HEK293 (cell line): ENCODE measurements around the gene BMP6.

Source experiments
- CTCF ChIA-PET: fragments of 350-600 bp; formaldehyde crosslinking; extraction: SDS; loops from one replicate; lab custom pipeline; 2021; ENCODE audit warnings: antibody characterized with exemption; lab: Yijun Ruan, JAX
- POLR2A ChIA-PET: fragments of 300-600 bp; formaldehyde crosslinking; extraction: SDS; loops from one replicate; lab custom pipeline; 2020; ENCODE audit warnings: antibody characterized with exemption, inconsistent platforms; lab: Yijun Ruan, JAX
- H3K27ac ChIP-seq: fragments of 200-500 bp; sonication (Bioruptor generic); 2 replicates; pipeline ENCODE4 v1.5.1; 2014; ENCODE audit warnings: low read depth, low read length, control low read depth, inconsistent platforms; ENCODE audit errors: extremely low read depth
- H3K36me3 ChIP-seq, 2 experiments: fragments of 200-500 bp in 1 of 2; sonication (Bioruptor generic) in 1 of 2; 1 replicate in 1 of 2; 2 replicates in 1 of 2; pipeline ENCODE4 v1.5.1; 2014 to 2017; ENCODE audit warnings: inconsistent platforms in 2 of 2, low read length in 2 of 2; ENCODE audit not compliant: control insufficient read depth in 2 of 2, insufficient read depth in 1 of 2
- H3K4me1 ChIP-seq: fragments of 200-500 bp; sonication (Bioruptor generic); 2 replicates; pipeline ENCODE4 v1.5.1; 2014; ENCODE audit warnings: mild to moderate bottlenecking, low read length, inconsistent platforms; ENCODE audit not compliant: control insufficient read depth, insufficient read depth
- H3K4me3 ChIP-seq: 2 replicates; pipeline ENCODE4 v1.5.1; 2011; ENCODE audit warnings: low read depth, mild to moderate bottlenecking, control low read depth, low read length, moderate library complexity
- H3K9me3 ChIP-seq: fragments of 200-500 bp; sonication (Bioruptor generic); 2 replicates; pipeline ENCODE4 v1.5.1; 2014; ENCODE audit warnings: low read depth, low read length, inconsistent platforms; ENCODE audit not compliant: control insufficient read depth, insufficient read depth
- EGR2 ChIP-seq: fragments of 450-650 bp; formaldehyde crosslinking; IDR thresholded peaks from 2 replicates; pipeline ENCODE4 v1.5.1; 2016; ENCODE audit warnings: low read depth, missing biosample characterization, missing genetic modification characterization
- GLIS1 ChIP-seq: fragments of 450-650 bp; formaldehyde crosslinking; IDR thresholded peaks from 2 replicates; pipeline ENCODE4 v1.5.1; 2016; ENCODE audit warnings: missing biosample characterization, missing genetic modification characterization
- KLF17 ChIP-seq: fragments of 450-650 bp; formaldehyde crosslinking; IDR thresholded peaks from 2 replicates; pipeline ENCODE4 v1.5.1; 2016; ENCODE audit warnings: missing biosample characterization, missing genetic modification characterization
- KLF7 ChIP-seq: fragments of 450-650 bp; formaldehyde crosslinking; IDR thresholded peaks from 2 replicates; pipeline ENCODE4 v1.5.1; 2016; ENCODE audit warnings: missing biosample characterization, missing genetic modification characterization, borderline replicate concordance
- KLF9 ChIP-seq: fragments of 450-650 bp; formaldehyde crosslinking; IDR thresholded peaks from 2 replicates; pipeline ENCODE4 v1.5.1; 2016; ENCODE audit warnings: missing biosample characterization, missing genetic modification characterization, low read depth
- OSR2 ChIP-seq: fragments of 450-650 bp; formaldehyde crosslinking; IDR thresholded peaks from 2 replicates; pipeline ENCODE4 v1.5.1; 2016; ENCODE audit warnings: missing biosample characterization, missing genetic modification characterization
- ZBTB1 ChIP-seq: fragments of 450-650 bp; formaldehyde crosslinking; IDR thresholded peaks from 2 replicates; pipeline ENCODE4 v1.5.1; 2016; ENCODE audit warnings: missing biosample characterization, missing genetic modification characterization
- ZFP3 ChIP-seq: fragments of 450-650 bp; formaldehyde crosslinking; IDR thresholded peaks from 2 replicates; pipeline ENCODE4 v1.5.1; 2016; ENCODE audit warnings: low read depth, missing biosample characterization, missing genetic modification characterization
- ZNF132 ChIP-seq: fragments of 450-650 bp; formaldehyde crosslinking; IDR thresholded peaks from 2 replicates; pipeline ENCODE4 v1.5.1; 2017; ENCODE audit warnings: missing biosample characterization, missing genetic modification characterization, borderline replicate concordance
- ZNF155 ChIP-seq: fragments of 450-650 bp; formaldehyde crosslinking; IDR thresholded peaks from 2 replicates; pipeline ENCODE4 v1.5.1; 2016; ENCODE audit warnings: missing biosample characterization, missing genetic modification characterization
- ZNF175 ChIP-seq: fragments of 450-650 bp; formaldehyde crosslinking; IDR thresholded peaks from 2 replicates; pipeline ENCODE4 v1.5.1; 2016; ENCODE audit warnings: missing biosample characterization, missing genetic modification characterization
- ZNF274 ChIP-seq, 2 experiments: fragments of 200-500 bp in 1 of 2; fragments of 450-650 bp in 1 of 2; sonication (Bioruptor generic) in 1 of 2; formaldehyde crosslinking in 1 of 2; IDR thresholded peaks; 2 replicates each; pipeline versions ENCODE4 v1.5.1 to v1.6.1; 2014 to 2016; ENCODE audit warnings: borderline replicate concordance in 1 of 2, inconsistent platforms in 1 of 2, low read length in 1 of 2, missing biosample characterization in 1 of 2, missing genetic modification characterization in 1 of 2
- ZNF510 ChIP-seq: fragments of 450-650 bp; formaldehyde crosslinking; IDR thresholded peaks from 2 replicates; pipeline ENCODE4 v1.5.1; 2018; ENCODE audit warnings: mild to moderate bottlenecking, missing genetic modification characterization, missing biosample characterization; ENCODE audit not compliant: insufficient replicate concordance
- ZNF513 ChIP-seq: fragments of 450-650 bp; IDR thresholded peaks from 2 replicates; pipeline ENCODE4 v1.5.1; 2018; ENCODE audit warnings: missing biosample characterization, missing genetic modification characterization
- ZNF658 ChIP-seq: fragments of 450-650 bp; formaldehyde crosslinking; IDR thresholded peaks from 2 replicates; pipeline ENCODE4; 2016; ENCODE audit warnings: missing biosample characterization, missing genetic modification characterization
- ZNF768 ChIP-seq: fragments of 450-650 bp; formaldehyde crosslinking; IDR thresholded peaks from 2 replicates; pipeline ENCODE4 v1.5.1; 2018; ENCODE audit warnings: missing biosample characterization, mild to moderate bottlenecking, missing genetic modification characterization
- TF ChIP-seq, protein P1 (sequence below): fragments of 450-650 bp; formaldehyde crosslinking; conservative IDR thresholded peaks from 2 replicates; pipeline ENCODE4 v1.5.1; 2016; ENCODE audit warnings: low read depth, missing biosample characterization, missing genetic modification characterization
- TF ChIP-seq, protein P2 (sequence below): fragments of 450-650 bp; formaldehyde crosslinking; IDR thresholded peaks from 2 replicates; pipeline ENCODE4 v1.5.1; 2016; ENCODE audit warnings: missing biosample characterization, missing genetic modification characterization, borderline replicate concordance
- TF ChIP-seq, protein P3 (sequence below): fragments of 450-650 bp; formaldehyde crosslinking; IDR thresholded peaks from 2 replicates; pipeline ENCODE4 v1.5.1; 2016; ENCODE audit warnings: missing biosample characterization, missing genetic modification characterization

Gene BMP6

DNA sequence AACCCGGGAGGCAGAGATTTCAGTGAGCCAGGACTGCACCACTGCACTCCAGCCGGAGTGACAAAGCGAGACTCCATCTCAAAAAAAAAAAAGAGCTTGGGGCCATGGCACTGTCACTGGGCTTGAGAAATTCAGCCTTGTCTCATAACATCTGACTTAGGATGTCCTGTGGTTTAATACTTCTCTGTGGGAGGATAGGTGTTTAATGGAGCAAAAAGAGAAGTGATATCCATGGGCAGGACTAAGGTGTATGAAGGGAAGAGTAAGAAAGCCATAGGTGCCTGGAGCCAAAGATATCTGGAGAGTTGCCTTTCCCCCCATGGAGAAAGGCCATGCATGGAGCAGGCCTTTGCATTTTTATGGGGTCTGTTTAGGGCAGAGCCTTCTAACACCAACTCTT, 11.2 kb downstream of the BMP6 start:
- Histone ChIP-seq H3K4me3 (no peak overlapping the region), H3K27ac (no peak overlapping the region), H3K9me3 (no peaks in the 10 kb centered on the region), H3K4me1 (peaks cover under 1% of the 10 kb centered on the region), H3K36me3 (no peaks in the 10 kb centered on the region)
- ChIA-PET CTCF (interaction anchor here (1.1 kb wide), 1 partner anchor 14 kb away, joined by 9 read pairs; no protein-coding TSS in a partner anchor), POLR2A (no interaction called here)
- TF ChIP-seq ZNF658 (no peak), ZNF175 (no peak), OSR2 (tag by site-specific recombination) (no peak), ZBTB1 (tag by site-specific recombination) (no peak), KLF17 (tag by site-specific recombination) (no peak), ZNF513 (tag by site-specific recombination) (no peak), ZNF768 (no peak), ZNF132 (no peak), ZFP3 (tag by site-specific recombination) (no peak), KLF7 (no peak), ZNF510 (no peak), ZNF274 (IDR thresholded peaks at IDR 0.05; ENCODE audit: low read length) (no peak), ZNF274 (tag by site-specific recombination; IDR thresholded peaks at IDR 0.05; ENCODE audit: borderline replicate concordance) (no peak), GLIS1 (tag by site-specific recombination) (no peak), KLF9 (tag by site-specific recombination) (no peak), EGR2 (tag by site-specific recombination) (no peak), ZNF155 (no peak)
- TF ChIP-seq, protein P1, sequence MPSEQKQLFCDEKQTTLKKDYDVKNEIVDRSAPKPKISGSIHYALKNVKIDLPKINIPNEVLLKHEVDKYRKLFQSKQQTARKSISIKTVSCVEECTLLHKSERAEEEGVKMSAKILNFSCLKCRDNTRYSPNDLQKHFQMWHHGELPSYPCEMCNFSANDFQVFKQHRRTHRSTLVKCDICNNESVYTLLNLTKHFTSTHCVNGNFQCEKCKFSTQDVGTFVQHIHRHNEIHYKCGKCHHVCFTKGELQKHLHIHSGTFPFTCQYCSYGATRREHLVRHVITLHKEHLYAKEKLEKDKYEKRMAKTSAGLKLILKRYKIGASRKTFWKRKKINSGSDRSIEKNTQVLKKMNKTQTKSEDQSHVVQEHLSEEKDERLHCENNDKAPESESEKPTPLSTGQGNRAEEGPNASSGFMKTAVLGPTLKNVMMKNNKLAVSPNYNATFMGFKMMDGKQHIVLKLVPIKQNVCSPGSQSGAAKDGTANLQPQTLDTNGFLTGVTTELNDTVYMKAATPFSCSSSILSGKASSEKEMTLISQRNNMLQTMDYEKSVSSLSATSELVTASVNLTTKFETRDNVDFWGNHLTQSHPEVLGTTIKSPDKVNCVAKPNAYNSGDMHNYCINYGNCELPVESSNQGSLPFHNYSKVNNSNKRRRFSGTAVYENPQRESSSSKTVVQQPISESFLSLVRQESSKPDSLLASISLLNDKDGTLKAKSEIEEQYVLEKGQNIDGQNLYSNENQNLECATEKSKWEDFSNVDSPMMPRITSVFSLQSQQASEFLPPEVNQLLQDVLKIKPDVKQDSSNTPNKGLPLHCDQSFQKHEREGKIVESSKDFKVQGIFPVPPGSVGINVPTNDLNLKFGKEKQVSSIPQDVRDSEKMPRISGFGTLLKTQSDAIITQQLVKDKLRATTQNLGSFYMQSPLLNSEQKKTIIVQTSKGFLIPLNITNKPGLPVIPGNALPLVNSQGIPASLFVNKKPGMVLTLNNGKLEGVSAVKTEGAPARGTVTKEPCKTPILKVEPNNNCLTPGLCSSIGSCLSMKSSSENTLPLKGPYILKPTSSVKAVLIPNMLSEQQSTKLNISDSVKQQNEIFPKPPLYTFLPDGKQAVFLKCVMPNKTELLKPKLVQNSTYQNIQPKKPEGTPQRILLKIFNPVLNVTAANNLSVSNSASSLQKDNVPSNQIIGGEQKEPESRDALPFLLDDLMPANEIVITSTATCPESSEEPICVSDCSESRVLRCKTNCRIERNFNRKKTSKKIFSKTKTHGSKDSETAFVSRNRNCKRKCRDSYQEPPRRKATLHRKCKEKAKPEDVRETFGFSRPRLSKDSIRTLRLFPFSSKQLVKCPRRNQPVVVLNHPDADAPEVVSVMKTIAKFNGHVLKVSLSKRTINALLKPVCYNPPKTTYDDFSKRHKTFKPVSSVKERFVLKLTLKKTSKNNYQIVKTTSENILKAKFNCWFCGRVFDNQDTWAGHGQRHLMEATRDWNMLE, result no peak
- TF ChIP-seq, protein P2, sequence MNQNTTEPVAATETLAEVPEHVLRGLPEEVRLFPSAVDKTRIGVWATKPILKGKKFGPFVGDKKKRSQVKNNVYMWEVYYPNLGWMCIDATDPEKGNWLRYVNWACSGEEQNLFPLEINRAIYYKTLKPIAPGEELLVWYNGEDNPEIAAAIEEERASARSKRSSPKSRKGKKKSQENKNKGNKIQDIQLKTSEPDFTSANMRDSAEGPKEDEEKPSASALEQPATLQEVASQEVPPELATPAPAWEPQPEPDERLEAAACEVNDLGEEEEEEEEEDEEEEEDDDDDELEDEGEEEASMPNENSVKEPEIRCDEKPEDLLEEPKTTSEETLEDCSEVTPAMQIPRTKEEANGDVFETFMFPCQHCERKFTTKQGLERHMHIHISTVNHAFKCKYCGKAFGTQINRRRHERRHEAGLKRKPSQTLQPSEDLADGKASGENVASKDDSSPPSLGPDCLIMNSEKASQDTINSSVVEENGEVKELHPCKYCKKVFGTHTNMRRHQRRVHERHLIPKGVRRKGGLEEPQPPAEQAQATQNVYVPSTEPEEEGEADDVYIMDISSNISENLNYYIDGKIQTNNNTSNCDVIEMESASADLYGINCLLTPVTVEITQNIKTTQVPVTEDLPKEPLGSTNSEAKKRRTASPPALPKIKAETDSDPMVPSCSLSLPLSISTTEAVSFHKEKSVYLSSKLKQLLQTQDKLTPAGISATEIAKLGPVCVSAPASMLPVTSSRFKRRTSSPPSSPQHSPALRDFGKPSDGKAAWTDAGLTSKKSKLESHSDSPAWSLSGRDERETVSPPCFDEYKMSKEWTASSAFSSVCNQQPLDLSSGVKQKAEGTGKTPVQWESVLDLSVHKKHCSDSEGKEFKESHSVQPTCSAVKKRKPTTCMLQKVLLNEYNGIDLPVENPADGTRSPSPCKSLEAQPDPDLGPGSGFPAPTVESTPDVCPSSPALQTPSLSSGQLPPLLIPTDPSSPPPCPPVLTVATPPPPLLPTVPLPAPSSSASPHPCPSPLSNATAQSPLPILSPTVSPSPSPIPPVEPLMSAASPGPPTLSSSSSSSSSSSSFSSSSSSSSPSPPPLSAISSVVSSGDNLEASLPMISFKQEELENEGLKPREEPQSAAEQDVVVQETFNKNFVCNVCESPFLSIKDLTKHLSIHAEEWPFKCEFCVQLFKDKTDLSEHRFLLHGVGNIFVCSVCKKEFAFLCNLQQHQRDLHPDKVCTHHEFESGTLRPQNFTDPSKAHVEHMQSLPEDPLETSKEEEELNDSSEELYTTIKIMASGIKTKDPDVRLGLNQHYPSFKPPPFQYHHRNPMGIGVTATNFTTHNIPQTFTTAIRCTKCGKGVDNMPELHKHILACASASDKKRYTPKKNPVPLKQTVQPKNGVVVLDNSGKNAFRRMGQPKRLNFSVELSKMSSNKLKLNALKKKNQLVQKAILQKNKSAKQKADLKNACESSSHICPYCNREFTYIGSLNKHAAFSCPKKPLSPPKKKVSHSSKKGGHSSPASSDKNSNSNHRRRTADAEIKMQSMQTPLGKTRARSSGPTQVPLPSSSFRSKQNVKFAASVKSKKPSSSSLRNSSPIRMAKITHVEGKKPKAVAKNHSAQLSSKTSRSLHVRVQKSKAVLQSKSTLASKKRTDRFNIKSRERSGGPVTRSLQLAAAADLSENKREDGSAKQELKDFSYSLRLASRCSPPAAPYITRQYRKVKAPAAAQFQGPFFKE (tag by site-specific recombination), result no peak
- TF ChIP-seq, protein P3, sequence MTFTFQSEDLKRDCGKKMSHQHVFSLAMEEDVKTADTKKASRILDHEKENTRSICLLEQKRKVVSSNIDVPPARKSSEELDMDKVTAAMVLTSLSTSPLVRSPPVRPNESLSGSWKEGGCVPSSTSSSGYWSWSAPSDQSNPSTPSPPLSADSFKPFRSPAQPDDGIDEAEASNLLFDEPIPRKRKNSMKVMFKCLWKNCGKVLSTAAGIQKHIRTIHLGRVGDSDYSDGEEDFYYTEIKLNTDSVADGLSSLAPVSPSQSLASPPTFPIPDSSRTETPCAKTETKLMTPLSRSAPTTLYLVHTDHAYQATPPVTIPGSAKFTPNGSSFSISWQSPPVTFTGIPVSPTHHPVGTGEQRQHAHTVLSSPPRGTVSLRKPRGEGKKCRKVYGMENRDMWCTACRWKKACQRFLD (tag by site-specific recombination), result no peak
